GM12878 (cell line): ENCODE measurements around the gene CNKSR3. TPM values are rescaled to one million over a fixed set of nuclear protein-coding genes. Genes with fewer than 3 reads are reported as not detected.

Experiments used
- ATAC-seq: fragments of 200-7000 bp; cut with Tn5 transposase; 3 replicates; pipeline ENCODE4 v1.9.1; 2020; ENCODE audit warnings: mild to moderate bottlenecking, moderate library complexity
- BruUV-seq: library from RNA; stranded (reverse); fragments of 400-500 nt; replicated peaks from 2 replicates; lab custom pipeline; 2021; lab: Mats Ljungman, UMichigan
- CTCF ChIA-PET: fragments of 300-600 bp; sonication (Branson Sonifier 250); formaldehyde crosslinking; extraction: SDS; loops from one replicate; lab custom pipeline; 2021; ENCODE audit warnings: inconsistent platforms; lab: Yijun Ruan, JAX
- POLR2A ChIA-PET: fragments of 350-600 bp; formaldehyde crosslinking; extraction: SDS; loops from one replicate; lab custom pipeline; 2021; ENCODE audit warnings: inconsistent platforms; lab: Charles Lee
- RAD21 ChIA-PET: fragments of 300-600 bp; sonication (Branson Sonifier 250); formaldehyde crosslinking; loops from one replicate; lab custom pipeline; 2023; ENCODE audit warnings: antibody characterized with exemption; ENCODE audit not compliant: unreplicated experiment; lab: Charles Lee
- SMC1A ChIA-PET: fragments of 300-600 bp; sonication (Branson Sonifier 250); formaldehyde crosslinking; loops from one replicate; lab custom pipeline; 2023; ENCODE audit not compliant: unreplicated experiment, uncharacterized antibody; lab: Charles Lee
- DNase-seq: peaks from one replicate; pipeline ENCODE4 v3.0.0-alpha.2; 2011; ENCODE audit warnings: low read depth, low spot score
- FAIRE-seq: peaks from 3 replicates; lab custom pipeline; 2011; peaks lifted over from hg19 to GRCh38; lab: Jason Lieb, UNC
- H2AFZ ChIP-seq: 2 replicates; pipeline ENCODE4 v1.6.0; 2011; ENCODE audit warnings: low read depth, low read length, control low read depth; ENCODE audit not compliant: control insufficient read depth
- H3K27ac ChIP-seq: 2 replicates; pipeline ENCODE4 v1.5.1; 2011; ENCODE audit warnings: control low read depth; ENCODE audit not compliant: control insufficient read depth, insufficient read depth
- H3K27me3 ChIP-seq, 2 experiments: replicated peaks in 1 of 2; 2 replicates each; pipeline versions ENCODE4 v1.6.0 to v1.6.1; 2011; ENCODE audit warnings: low read length in 1 of 2; ENCODE audit not compliant: control insufficient read depth in 2 of 2, insufficient read depth in 2 of 2
- H3K36me3 ChIP-seq, 2 experiments: 2 replicates each; pipeline ENCODE4 v1.5.1; 2011; ENCODE audit warnings: low read length in 1 of 2; ENCODE audit not compliant: control insufficient read depth in 2 of 2, insufficient read depth in 2 of 2
- H3K4me1 ChIP-seq: 2 replicates; pipeline ENCODE4 v1.6.1; 2011; ENCODE audit warnings: mild to moderate bottlenecking, low read length, moderate library complexity, mixed read lengths; ENCODE audit not compliant: control insufficient read depth, insufficient read depth
- H3K4me2 ChIP-seq: 2 replicates; pipeline ENCODE4 v1.6.0; 2011; ENCODE audit warnings: control low read depth; ENCODE audit not compliant: control insufficient read depth, insufficient read depth
- H3K4me3 ChIP-seq: fragments of 200-600 bp; sonication (generic); 2 replicates; pipeline ENCODE4 v1.5.1; 2016
- H3K79me2 ChIP-seq: 2 replicates; pipeline ENCODE4 v1.6.0; 2011; ENCODE audit warnings: low read length; ENCODE audit not compliant: control insufficient read depth, insufficient read depth
- H3K9ac ChIP-seq: 2 replicates; pipeline ENCODE4 v1.8.0; 2011; ENCODE audit warnings: low read length, control low read depth, mixed read lengths; ENCODE audit not compliant: control insufficient read depth, insufficient read depth
- H3K9me3 ChIP-seq: replicated peaks from 3 replicates; pipeline ENCODE4 v1.5.1; 2011; ENCODE audit warnings: mild to moderate bottlenecking, low read length; ENCODE audit not compliant: control insufficient read depth, insufficient read depth
- H4K20me1 ChIP-seq: 2 replicates; pipeline ENCODE4 v1.6.0; 2011; ENCODE audit not compliant: control insufficient read depth, insufficient read depth
- BCL3 ChIP-seq: IDR thresholded peaks from 2 replicates; pipeline ENCODE4 v1.6.1; 2011; ENCODE audit warnings: borderline replicate concordance, low read depth, mild to moderate bottlenecking, moderate library complexity, low read length; ENCODE audit not compliant: insufficient read depth, poor library complexity, severe bottlenecking
- BCLAF1 ChIP-seq: fragments of 450-650 bp; IDR thresholded peaks from 2 replicates; pipeline ENCODE4 v1.6.1; 2017; ENCODE audit warnings: antibody characterized with exemption, mild to moderate bottlenecking, moderate library complexity
- EED ChIP-seq: sonication (generic); IDR thresholded peaks from 2 replicates; pipeline ENCODE4 v1.6.1; 2016; ENCODE audit warnings: antibody characterized with exemption, low read depth
- GATAD2B ChIP-seq: fragments of 450-650 bp; conservative IDR thresholded peaks from 2 replicates; pipeline ENCODE4 v1.6.1; 2017; ENCODE audit warnings: low read depth, mild to moderate bottlenecking, moderate library complexity
- HCFC1 ChIP-seq: fragments of 150-350 bp; IDR thresholded peaks from 2 replicates; pipeline ENCODE4 v1.6.1; 2014; ENCODE audit warnings: low read length
- HSF1 ChIP-seq: fragments of 150-350 bp; IDR thresholded peaks from 2 replicates; pipeline ENCODE4 v1.6.1; 2014; ENCODE audit warnings: mild to moderate bottlenecking, low read depth, low read length
- NFYA ChIP-seq: IDR thresholded peaks from 2 replicates; pipeline ENCODE4 v1.6.1; 2011; ENCODE audit warnings: low read depth, mild to moderate bottlenecking, low read length, improper control_type of control experiment, borderline replicate concordance
- PAX5 ChIP-seq: IDR thresholded peaks from 2 replicates; pipeline ENCODE4 v1.6.1; 2011; ENCODE audit warnings: low read depth, low read length, borderline replicate concordance
- POLR2A ChIP-seq: IDR thresholded peaks from 2 replicates; pipeline ENCODE4 v1.6.1; 2011; ENCODE audit warnings: low read depth, mild to moderate bottlenecking, low read length
- SREBF1 ChIP-seq: IDR thresholded peaks from 2 replicates; pipeline ENCODE4 v1.6.1; 2012; ENCODE audit warnings: mild to moderate bottlenecking, low read length
- YY1 ChIP-seq: IDR thresholded peaks from 2 replicates; pipeline ENCODE4 v1.6.1; 2011; ENCODE audit warnings: low read depth, mild to moderate bottlenecking, low read length
- ZNF622 ChIP-seq: fragments of 450-650 bp; IDR thresholded peaks from 2 replicates; pipeline ENCODE4 v1.6.1; 2017; ENCODE audit warnings: mild to moderate bottlenecking, inconsistent platforms
- WGBS: methylation state at CpG from one replicate; pipeline ENCODE4 v1.1.6; 2016; ENCODE audit warnings: low lambda C conversion rate; ENCODE audit not compliant: insufficient replicate concordance, insufficient coverage; ENCODE audit errors: missing lambda C conversion rate; 5-methylcytosine and 5-hydroxymethylcytosine counted together
- in situ Hi-C: fragments of 300-500 bp; cut with MboI; formaldehyde crosslinking; loops from 9 replicates; pipeline ENCODE4 v1.14.3; 2018; ENCODE audit warnings: mixed read lengths
- intact Hi-C: fragments of 100-400 bp; cut with micrococcal nuclease; formaldehyde crosslinking; loops from one replicate; pipeline ENCODE4 v1.14.2; 2022; ENCODE audit not compliant: unreplicated experiment
- polyA plus RNA-seq, 11 experiments: library from polyadenylated mRNA; depleted of rRNA in 4 of 11; unstranded in 6 of 11; stranded (reverse) in 5 of 11; fragments of >200 nt; fragmentation: Nextera tagmentation in 4 of 11; fragmentation: Illumina TruSeq in 1 of 11; extraction: Ambion mirVana in 4 of 11; extraction: Trizol in 1 of 11; gene quantifications; 1 replicate in 1 of 11; 2 replicates in 10 of 11; pipeline versions ENCODE4 v1.2.1 to v1.2.3, GENCODE V29; 2011 to 2016; ENCODE audit warnings: inconsistent platforms in 2 of 11, missing spikeins in 2 of 11, low read depth in 1 of 11
- total RNA-seq, 4 experiments: library from RNA; depleted of rRNA in 3 of 4; stranded (reverse); fragments of >200 nt in 3 of 4; fragmentation: Illumina TruSeq in 1 of 4; extraction: Trizol in 1 of 4; gene quantifications; 2 replicates each; pipeline versions ENCODE4 v1.2.1 to v1.2.3, GENCODE V29; 2013 to 2021
- TF ChIP-seq, protein P1 (sequence below): fragments of 450-650 bp; IDR thresholded peaks from 2 replicates; pipeline ENCODE4 v1.6.1; 2017; ENCODE audit warnings: mild to moderate bottlenecking, low read depth, inconsistent platforms; ENCODE audit not compliant: poor library complexity, severe bottlenecking

Gene CNKSR3
- total and polyA plus RNA-seq, 10 of the 15 experiments (the other 5 are each of a cell fraction or from before 2014, with no cell fraction given) = under 0.01 to 0.48 (median 0.12) TPM; not detected in 2

- no peak for TF ChIP-seq HSF1
- TF ChIP-seq GATAD2B = no peak
- no peak for TF ChIP-seq SREBF1
- no peak for TF ChIP-seq BCL3
- no peak for TF ChIP-seq YY1
- no peak for TF ChIP-seq EED
Observed at GRCh38 chr6:154522576-154522975, 12.1 kb upstream of the CNKSR3 start (continued).

GRCh38 chr6:154521412-154521811, 10.9 kb upstream of the CNKSR3 start:
- Histone ChIP-seq H3K4me2 (no peak overlapping the region), H3K79me2 (no peaks in the 10 kb centered on the region), H3K9ac (no peak overlapping the region), H2AFZ (no peak overlapping the region), H3K36me3 (no peaks in the 10 kb centered on the region), H3K4me3 (no peak overlapping the region), H3K27me3 (no peaks in the 10 kb centered on the region), H4K20me1 (no peaks in the 10 kb centered on the region), H3K4me1 (no peaks in the 10 kb centered on the region), H3K27ac (no peak overlapping the region), H3K9me3 (no peaks in the 10 kb centered on the region)
- intact Hi-C loops = no loop called here
- no TSS peak for BruUV-seq
- RAD21 ChIA-PET = no interaction called here
- in situ Hi-C loops = no loop called here
- SMC1A ChIA-PET = interaction anchor here (1.5 kb wide), 1 partner anchor 25 kb away, joined by 3 read pairs; no protein-coding TSS in a partner anchor
- FAIRE-seq = no peak
- 58% methylated on average over 7 of the region's 7 CpGs for WGBS
- DNase-seq = no peak
- CTCF ChIA-PET = no interaction called here
- no peak for ATAC-seq
- POLR2A ChIA-PET = no interaction called here
- TF ChIP-seq PAX5 = no peak
- no peak for TF ChIP-seq BCLAF1
- TF ChIP-seq NFYA = no peak
- TF ChIP-seq, protein P1, sequence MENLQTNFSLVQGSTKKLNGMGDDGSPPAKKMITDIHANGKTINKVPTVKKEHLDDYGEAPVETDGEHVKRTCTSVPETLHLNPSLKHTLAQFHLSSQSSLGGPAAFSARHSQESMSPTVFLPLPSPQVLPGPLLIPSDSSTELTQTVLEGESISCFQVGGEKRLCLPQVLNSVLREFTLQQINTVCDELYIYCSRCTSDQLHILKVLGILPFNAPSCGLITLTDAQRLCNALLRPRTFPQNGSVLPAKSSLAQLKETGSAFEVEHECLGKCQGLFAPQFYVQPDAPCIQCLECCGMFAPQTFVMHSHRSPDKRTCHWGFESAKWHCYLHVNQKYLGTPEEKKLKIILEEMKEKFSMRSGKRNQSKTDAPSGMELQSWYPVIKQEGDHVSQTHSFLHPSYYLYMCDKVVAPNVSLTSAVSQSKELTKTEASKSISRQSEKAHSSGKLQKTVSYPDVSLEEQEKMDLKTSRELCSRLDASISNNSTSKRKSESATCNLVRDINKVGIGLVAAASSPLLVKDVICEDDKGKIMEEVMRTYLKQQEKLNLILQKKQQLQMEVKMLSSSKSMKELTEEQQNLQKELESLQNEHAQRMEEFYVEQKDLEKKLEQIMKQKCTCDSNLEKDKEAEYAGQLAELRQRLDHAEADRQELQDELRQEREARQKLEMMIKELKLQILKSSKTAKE = no peak
- no peak for TF ChIP-seq HCFC1
- TF ChIP-seq POLR2A = no peak
- TF ChIP-seq ZNF622 = no peak
